ENCODE results near the gene DLX4.

DLX4 gene, protein sequence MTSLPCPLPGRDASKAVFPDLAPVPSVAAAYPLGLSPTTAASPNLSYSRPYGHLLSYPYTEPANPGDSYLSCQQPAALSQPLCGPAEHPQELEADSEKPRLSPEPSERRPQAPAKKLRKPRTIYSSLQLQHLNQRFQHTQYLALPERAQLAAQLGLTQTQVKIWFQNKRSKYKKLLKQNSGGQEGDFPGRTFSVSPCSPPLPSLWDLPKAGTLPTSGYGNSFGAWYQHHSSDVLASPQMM

DNA sequence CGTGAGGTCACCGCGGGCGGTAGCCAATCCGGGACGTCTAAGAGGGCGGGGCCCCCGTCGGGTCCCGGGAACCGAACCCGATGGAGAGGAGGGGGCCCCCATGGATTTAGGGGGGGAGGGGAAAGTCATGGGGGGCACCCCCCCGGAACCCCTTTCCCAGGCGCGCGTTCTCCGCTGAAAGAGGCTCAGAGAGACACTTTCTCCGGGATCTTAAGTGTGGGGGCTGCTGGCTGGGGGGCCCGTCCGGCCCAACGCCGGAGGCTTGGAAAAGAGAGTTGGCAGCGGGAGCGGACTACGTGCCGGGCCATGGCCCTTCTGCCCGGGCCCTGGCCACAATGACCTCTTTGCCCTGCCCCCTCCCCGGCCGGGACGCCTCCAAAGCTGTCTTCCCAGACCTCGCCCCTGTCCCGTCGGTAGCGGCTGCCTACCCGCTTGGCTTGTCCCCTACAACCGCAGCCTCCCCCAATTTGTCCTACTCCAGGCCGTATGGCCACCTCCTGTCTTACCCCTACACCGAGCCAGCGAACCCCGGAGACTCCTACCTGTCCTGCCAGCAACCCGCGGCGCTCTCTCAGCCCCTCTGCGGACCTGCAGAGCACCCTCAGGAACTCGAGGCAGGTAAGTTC, at the start of gene DLX4:
Gene DLX4, plus strand, starts transcription at position 57 of the 626 bp plus-strand sequence. Its CDS starts 279 bp downstream, at position 336.
- DNase-seq = no peak

DNA sequence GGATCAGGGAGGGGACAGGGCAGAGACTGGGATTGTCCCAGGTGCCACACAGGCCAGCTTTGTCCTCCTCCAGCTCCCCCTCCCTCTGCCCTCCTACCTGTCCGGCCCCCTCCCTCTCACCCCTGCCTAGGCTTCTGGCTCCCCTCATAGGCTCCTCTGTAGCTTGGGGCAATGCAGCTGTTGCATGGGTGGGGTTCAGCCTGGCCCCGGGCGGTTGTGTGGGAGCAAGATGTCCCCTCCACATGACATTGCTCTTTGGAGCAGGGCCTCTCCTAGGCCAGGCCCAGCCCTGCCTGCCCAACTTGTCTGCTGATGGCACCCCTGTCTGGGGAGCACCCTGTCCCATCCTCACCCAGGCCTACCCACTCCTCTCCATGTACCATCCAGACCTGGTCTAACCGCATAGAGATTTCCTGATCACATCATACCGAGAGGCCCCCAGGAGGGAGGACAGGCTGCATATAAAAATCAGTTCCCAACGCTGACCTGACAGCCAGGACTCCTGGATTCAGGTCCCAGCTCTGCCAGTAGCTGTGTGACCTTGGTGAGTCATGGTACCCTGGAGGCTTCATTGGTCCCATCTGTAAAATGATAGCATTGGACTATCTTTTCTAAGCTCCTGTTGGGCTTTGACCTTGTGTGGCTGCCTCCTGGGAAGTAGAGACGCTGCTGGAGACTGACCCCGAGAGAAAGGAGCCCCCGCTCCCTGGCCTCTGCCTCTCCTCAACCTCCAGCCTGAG, 48.8 kb upstream of the DLX4 start:
- no peak for DNase-seq

DNA sequence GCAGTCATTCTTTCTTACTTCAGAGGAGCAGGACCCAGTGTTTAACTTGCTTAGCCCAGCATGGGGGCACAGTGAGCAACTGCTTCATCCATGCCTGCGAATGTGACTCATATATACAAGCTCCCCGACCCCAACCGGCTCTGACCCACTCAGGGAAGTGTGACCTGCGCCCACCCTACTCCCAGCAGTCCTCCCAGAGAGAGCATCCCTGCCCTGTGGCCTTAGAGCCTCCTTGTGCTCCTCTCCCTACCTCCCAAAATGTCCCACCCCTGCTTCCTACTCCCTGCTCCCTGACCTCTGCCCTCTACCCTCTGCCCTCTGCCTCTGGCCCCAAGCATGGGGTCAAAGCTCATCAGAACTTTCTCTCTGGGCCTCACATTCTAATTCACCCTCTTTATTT, 46.9 kb upstream of the DLX4 start:
- DNase-seq = no peak

DNA sequence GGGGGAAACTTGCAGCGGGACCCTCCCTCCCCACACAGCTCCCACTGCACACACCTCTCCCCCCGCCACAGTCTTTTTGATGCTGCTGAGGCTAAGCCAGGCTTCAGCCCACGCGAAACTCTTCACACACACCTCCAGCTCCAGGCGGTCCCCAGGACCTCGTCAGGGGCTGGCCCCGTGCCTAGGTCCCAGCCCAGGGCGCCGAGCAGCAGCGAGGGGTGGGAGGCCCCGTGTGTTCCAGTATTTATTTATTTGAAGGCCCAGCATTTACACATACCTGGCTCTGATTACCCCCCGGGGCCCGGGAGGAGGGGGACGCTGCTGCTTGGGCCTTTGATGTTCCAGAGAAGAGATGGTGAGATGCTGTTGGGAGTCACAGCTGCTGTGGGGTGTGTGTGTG, 44.9 kb upstream of the DLX4 start:
- no peak for DNase-seq

DNA sequence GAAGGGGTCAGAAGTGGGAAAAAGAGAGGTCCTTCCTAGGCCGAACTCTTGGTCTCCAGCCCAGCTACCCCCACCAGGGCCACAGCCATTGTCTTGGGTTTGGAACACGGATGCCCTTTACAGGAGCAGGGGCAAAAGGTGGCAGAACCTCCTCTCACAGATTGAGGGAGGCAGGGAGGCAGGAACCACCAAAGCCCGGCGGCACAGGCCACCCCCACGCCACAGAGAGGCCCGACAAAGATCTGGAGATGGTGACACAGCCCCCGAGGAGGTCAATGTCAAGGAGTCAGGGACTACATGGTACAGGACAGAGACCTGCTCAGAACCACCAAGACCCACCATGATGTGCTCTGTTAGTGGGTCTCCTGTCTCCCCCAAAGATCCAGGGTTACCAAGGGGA, 44.4 kb upstream of the DLX4 start:
- DNase-seq = no peak

DNA sequence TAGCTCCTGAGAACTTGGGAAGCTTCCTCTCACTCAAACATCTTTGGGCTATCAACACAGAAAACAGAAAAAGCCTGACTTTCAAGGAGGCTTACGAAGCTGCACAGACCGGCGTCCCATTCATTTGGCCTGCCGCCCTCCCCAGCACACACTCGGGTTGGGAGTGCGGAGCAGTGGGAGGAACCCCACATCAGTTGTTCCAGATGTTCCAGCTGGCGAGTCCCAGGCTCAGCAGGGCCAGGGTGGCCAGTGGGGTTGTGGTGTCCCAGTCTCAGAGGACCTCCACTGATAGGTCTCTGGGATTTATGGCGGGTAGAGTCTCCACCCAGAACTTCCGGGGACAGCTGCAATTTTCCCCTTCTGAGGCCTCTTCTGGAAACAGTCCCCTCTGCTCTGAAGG, 43.1 kb upstream of the DLX4 start:
- no peak for DNase-seq

DNA sequence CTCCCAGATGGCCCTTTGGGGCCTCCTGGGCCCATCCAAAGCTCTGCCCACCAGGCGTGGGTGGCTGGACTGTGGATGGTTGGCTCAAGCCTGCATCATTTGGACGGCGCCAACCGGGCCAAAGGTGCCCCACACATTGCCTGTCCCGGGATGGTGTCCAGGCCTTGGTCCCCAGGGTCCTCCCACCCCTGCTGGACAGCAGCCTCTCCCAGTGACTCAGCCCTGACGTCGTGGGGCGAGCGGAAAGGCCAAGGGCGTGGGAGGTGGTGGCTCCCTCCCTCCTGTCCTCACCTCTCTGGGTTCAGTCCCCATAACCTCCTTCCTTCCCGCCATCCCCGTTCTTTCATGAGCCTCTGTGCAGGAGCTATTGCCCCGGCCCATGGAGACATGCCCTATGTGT, 42.1 kb upstream of the DLX4 start:
- no peak for DNase-seq

DNA sequence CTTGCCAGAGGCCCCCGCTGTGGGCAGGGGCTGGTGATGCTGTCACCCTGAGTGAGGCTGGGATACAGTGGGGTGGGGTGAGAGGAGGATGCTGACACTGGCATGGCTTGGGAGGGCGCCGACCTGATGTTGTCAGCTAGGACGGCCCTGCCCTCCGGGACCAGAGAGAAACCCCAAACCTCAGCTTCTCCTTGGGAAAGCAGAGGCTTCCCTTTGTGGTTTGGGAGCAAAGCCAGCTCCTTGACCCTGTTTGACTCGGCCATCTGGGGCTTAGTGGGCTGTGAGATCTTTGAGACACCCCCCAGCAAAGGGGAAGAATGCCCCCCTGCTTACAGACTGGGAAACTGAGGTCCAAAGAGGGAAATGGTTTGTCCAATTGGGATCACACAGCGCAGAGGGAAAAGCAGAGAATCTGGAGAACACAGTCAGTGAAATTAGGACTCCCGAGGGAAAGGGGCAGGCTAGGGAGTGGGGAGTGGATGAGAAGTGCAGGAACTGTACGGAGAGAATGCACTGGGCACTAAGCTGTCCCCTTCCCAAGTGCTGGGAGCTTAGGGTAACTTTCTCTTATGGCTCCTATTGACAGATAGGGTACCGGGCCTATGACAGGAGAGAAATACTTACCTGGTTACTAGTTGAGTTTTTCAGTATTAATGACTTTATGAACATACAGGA, 40.7 kb upstream of the DLX4 start:
- no peak for DNase-seq

DNA sequence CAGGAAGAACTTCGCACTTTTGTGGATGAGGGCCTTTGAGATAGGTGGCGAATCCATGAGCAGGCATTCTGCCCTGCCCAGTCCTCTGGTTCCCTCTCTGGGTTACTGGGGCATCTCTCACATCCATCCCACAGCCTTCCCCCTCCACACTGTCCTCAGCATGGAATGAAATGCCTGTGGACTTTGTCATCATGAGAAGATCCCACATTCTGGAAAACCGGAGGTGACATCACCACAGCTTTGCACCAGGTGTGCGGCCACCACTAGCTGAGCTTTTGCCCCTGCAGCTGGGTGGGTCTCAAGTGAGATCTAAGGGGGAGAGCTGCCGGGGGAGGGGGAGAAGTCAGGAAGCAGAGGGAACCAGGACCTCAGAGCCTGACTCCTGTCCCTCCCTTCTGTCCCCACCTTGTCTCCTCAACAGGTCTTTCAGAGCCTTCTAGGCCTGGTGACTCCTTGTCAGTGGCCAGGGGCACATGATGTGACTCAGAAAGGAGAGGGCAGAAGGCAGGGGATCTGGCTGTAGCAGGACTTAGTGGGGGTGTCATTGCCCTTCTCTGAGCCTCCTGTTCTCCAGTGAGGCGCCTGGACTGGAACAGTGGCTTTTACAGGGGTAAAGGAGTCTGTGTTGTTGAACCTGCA, 40.0 kb upstream of the DLX4 start:
- DNase-seq = no peak

DNA sequence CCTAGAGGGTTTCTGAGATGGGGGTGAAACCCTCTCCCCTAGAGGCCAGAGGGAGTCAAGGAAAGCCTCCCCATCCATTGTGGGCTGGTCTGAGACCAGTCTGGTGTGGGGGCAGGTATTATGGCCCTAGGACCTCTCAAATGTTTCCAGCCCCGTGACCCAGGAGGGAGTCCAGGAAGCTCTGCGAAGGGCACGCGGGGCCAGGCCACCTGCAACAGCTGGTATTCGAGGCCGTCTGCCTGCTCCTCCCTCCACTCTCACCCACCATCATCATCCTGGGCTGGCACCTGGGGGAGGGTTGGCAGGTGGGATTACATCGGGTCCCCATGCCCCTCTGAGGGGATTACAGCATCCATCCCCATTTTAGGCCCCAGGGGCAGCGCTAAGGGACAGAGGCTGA, 38.1 kb upstream of the DLX4 start:
- DNase-seq = no peak

DNA sequence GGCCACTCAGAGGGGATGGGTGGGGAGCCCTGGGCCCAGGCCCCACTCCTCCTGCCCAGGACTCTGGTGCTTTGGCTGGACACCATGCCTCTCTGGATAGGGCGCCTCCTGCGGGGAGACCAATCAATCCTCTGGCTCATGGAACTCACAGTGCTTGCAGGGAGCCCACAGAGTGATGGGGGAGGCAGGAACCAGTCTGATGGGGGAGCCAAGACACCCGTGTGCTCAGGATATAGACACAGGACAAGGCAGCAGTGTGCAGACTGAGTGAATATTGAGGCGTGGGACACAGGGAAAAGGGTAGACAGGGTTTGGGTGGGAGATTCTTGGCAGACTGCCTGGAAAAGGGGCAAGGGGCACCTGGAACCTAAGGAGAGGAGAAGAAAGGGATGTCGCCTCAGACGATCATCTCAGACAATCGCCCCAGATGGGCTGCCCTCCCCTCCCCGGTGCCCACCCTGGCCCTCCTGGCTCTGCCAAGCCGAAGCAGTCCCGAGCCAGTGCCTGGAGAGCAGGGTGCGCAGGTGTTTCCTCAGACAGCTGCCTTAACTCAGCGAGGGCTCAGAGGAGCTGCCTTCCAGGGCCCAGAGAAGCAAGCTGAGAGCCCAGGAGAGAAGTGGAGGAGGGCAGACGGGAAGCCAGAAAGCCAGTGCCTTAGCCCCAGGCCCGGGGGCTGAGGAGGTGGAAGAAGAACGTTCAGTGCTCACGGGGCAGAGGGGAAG, 37.4 kb upstream of the DLX4 start:
- DNase-seq = no peak

DNA sequence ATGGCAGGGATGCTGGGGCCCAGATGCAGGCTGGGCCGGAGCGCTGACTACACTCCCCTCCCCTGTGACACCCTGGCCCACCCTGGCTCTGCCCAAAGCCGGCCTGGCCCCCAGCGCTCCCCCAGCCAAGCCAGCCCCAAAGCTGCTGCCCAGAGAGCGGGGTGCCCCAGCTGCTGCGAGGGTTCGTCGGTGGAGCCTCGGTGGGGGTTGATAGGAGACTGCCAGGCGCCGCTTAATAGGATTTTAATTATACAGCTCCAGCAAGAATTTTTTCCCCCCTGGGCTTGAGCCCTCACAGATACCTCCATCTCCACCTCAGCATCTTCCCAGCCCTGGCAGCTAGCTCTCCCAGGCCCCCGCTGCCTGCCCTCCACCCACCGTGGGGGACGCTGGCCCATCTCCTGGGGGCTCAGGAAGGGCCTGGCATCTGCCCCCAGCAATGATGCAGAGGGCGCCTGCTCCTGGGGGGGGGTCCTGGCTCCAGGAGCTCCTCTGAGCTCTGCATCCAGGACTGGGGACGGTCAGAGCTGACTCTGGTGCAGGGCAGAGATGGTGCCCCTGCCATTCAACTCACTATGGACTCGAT, 36.8 kb upstream of the DLX4 start:
- DNase-seq = no peak

DNA sequence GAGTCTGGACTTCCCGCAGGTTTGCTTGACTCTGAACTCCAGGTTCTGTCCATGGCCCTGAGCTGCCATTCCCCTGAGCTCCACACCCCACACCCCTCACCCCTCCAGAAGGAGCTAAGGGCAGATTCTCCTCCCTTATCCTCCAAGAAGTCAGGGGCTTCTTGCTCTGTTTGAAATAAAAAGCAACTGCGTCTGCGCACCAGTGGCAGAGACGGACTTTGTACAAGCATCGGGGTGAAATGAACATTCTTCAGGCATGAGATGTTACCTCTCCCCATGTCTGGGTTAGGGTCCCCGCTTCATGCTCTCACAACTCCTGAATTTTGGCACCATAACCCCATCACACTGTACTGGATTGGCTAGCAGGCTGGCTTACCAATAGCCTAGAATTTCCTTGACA, 36.1 kb upstream of the DLX4 start:
- DNase-seq = no peak

DNA sequence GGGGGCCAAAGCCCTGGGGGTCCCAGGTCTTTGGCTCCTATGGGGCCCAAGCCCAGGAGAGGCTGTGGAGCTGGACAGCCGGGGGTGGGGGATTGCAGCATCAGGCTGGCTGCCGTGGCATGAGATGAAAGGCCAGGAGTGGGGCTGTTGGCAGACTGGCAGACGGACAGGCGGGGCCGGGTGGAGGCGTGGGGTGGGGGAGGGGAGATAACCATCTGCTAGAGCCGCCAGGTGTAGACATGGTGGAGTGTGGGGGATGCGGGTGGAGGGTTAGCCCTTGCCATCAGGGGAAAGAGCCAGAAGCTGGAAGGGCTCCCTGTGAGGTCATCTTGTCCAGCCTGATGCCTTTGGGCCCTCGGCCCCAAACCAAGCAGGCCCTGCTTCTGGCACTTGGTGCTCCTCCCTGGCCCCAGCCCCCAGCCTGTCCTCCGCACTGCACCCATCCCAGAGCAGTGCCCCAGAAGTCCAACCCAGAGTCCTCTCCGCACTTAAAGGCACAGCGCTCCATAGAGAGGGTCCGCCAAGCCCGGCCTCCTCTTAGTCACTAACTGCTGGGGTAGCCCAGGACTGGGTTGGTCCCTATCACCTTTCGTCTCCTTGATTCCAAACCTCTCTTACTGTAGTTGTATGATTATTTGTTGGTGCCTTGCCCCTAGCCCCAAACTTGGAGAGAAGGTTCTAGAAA, 33.3 kb upstream of the DLX4 start:
- DNase-seq = no peak

DNA sequence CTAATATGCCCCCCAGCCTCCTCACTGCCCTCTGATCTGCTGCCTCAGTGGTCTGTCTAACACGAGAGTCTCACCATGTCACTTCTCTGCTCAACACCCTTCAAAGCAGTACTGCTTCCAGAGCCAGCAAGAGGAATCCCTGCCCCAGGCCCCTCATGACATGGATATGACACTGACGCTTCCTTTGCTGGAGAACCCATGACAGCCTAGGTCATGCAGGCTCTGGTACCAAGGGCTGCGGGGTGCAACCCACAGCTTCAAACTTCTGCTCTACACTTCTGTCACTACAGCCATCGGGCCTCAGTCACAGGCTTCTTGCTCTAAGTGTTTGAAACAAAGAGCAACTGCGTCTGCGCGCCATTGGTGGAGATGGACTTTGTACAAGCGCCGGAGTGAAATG, 32.6 kb upstream of the DLX4 start:
- DNase-seq = no peak

DNA sequence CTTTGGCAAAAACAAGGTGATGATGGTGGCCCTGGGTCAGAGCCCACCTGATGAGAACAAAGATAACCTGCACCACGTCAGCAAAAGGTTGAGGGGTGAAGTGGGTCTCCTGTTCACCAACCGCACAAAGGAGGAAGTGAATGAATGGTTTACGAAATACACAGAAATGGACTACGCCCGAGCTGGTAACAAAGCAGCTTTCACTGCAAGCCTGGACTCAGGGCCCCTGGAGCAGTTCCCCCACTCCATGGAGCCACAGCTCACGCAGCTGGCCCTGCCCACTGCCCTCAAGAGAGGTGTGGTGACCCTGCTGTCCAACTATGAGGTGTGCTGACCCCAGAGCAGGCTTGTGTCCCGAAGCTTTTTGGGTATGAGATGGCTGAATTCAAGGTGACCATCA, 29.7 kb upstream of the DLX4 start:
- peak; percentile 11 for DNase-seq

DNA sequence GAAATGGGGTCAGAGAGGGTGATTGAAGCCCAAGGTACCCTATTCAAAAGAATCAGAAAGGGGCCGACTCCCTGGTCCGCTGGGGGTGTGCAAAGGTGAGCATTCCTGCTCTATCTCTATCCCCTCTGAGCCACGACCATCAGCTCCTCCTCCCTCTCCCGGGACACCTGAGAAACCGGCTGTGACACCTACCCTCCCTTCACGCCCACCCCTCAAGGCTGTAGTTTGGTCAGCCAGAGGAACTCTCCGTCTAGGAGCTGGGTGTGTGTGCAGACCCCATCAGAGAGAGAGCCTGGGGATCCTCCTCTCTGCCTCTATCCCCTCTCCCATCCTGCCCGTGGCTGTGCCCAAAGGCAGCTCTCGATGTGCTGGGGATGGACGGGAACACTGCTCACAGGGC, 27.6 kb upstream of the DLX4 start:
- no peak for DNase-seq

DNA sequence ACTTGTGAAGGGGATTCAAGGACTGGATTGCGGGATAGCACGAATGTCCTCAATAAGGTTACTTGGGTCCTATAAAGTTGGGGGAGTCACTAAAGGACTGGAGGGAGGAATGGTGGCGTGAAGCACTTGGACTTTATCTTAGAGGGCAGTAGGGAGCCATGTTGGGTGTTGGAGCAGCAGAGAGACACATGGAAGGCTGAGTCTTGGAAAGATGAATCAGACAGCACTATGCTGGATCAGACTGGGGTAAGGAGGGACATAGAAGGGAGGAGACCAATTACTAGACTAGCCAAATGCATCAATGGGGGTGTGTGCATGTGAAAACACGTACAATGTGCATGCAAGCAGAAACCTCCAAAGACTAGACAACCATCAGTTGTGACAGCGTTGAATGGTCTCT, 26.0 kb upstream of the DLX4 start:
- DNase-seq = no peak

DNA sequence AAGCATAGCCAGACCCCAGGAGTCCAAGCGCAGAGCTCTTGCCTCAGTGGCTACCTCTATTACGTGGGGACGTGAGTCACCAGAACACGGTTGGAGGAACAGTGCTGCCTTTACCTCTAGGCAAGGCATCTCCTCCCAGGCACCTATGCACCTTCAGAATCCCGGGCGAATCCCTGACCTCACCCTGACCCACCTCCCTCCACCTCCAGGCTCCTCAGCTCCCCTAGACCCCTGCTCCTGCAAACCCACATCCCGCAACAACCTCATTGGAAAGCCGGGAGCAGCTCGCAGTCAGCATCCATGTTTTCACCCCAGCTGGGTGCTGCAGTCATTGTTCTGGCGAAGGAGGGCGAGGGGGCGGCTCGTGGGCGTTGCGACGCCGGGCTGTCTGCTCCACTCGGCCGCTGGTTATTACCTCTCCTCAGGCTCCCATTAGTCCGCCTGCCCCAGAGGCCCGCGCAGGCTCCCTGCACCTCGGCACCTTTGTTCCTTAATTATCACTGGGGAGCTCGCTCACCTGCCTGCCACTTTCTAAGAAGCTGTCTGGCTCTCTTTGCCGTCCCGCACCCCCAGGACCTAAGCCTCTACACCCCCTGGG, 24.6 kb upstream of the DLX4 start:
- no peak for DNase-seq

DNA sequence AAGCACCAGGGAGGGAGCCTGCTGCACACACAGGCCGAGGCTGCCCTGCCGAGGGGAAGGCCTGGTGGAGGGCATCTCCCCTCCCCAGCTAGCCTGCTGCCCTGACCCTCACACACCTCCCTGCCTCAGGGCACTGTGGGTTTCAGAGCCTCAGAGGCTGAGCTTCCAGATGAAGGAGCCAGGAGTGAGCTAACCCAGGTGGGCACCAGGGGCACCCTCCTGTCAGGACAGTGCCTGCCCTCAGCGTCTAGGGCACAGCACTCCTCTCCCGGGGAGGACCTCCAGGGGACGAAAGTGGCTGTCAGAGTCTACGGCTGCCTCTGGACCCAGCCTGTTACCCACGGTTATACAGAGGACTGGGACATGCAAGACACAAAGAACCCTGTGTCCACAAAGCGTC, 22.8 kb upstream of the DLX4 start:
- no peak for DNase-seq

DNA sequence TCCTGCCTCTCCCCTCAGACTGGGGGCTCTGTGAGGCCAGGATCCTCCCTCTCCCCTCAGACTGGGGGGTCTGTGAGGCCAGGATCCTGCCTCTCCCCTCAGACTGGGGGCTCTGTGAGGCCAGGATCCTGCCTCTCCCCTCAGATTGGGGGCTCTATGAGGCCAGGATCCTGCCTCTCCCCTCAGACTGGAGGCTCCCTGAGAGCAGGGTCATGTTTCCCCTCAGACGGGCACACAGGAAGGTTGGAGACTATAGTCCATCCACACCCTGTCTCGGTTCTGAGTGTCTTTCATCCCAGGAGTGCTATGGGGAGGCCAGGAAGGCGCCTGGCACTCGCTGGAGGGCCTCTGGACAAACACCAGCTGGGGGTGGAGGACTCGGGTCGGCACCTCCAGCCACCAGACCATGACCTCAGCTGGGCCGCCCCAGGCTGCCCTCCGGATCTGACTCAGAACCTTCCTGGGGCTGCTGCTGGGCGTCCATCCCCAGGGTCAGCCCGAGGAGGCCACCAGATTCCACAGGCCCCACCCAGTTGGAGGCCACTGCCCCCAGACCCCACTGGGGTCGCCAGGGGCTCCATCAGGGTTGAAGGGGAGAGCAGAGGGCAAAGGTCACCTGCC, 21.9 kb upstream of the DLX4 start:
- DNase-seq = no peak

Data from CD4-positive, alpha-beta T cell treated with Interleukin-17A for 1 hour (primary cell).